HG02642 (cell line): Measurements from ENCODE around the gene CCDC88A.
"Not testable (repeated sequence)": the region's sequence is repeated elsewhere in the genome, so short reads cannot be mapped to it uniquely, and the experiment has no call there.

Experiments used
- ATAC-seq: cut with Tn5 transposase; IDR thresholded peaks from one replicate; pipeline ENCODE4 v1.9.1; 2021; ENCODE audit warnings: mild to moderate bottlenecking; ENCODE audit not compliant: unreplicated experiment, poor library complexity

The CCDC88A gene

GRCh38 chr2:55395724-55396605, 23.7 kb downstream of the CCDC88A start:
- peak; percentile 70 for ATAC-seq

GRCh38 chr2:55391615-55392242, 27.9 kb downstream of the CCDC88A start:
- ATAC-seq: no peak

GRCh38 chr2:55391155-55391554, 28.5 kb downstream of the CCDC88A start:
- no peak for ATAC-seq

GRCh38 chr2:55385516-55385915, 34.1 kb downstream of the CCDC88A start:
- not testable (repeated sequence) for ATAC-seq

GRCh38 chr2:55384786-55385185, 34.9 kb downstream of the CCDC88A start:
- ATAC-seq: no peak

GRCh38 chr2:55371376-55371775, 48.3 kb downstream of the CCDC88A start:
- no peak for ATAC-seq

- no peak for ATAC-seq
Observed at GRCh38 chr2:55370208-55370607, 49.4 kb downstream of the CCDC88A start.

- no peak for ATAC-seq
Observed at GRCh38 chr2:55365303-55365702, 54.4 kb downstream of the CCDC88A start.

GRCh38 chr2:55364189-55365055, 55.2 kb downstream of the CCDC88A start:
- ATAC-seq: no peak

- no peak for ATAC-seq
Observed at GRCh38 chr2:55363636-55364035, 56.0 kb downstream of the CCDC88A start.

GRCh38 chr2:55361465-55362189, 58.0 kb downstream of the CCDC88A start:
- no peak for ATAC-seq

- ATAC-seq: no peak
Observed at GRCh38 chr2:55358451-55358850, 61.2 kb downstream of the CCDC88A start.

GRCh38 chr2:55357927-55358326, 61.7 kb downstream of the CCDC88A start:
- no peak for ATAC-seq

- no peak for ATAC-seq
Observed at GRCh38 chr2:55357164-55357563, 62.5 kb downstream of the CCDC88A start.

- not testable (repeated sequence) for ATAC-seq
Observed at GRCh38 chr2:55356136-55356535, 63.5 kb downstream of the CCDC88A start.

GRCh38 chr2:55355451-55355850, 64.2 kb downstream of the CCDC88A start:
- ATAC-seq: no peak

- ATAC-seq: no peak
Observed at GRCh38 chr2:55351672-55352071, 68.0 kb downstream of the CCDC88A start.

GRCh38 chr2:55345064-55345463, 74.6 kb downstream of the CCDC88A start:
- ATAC-seq: no peak

GRCh38 chr2:55338268-55338667, 81.4 kb downstream of the CCDC88A start:
- ATAC-seq: no peak

- no peak for ATAC-seq
Observed at GRCh38 chr2:55334728-55335127, 84.9 kb downstream of the CCDC88A start.
